Dendritic cell treated with granulocyte-macrophage colony-stimulating factor and Interleukin-4, amounts not matched to agents 40 ng/mL and 50 ng/mL, for 4 days (primary cell): ENCODE measurements around the gene GNAS.
"Not testable (repeated sequence)": the region's sequence is repeated elsewhere in the genome, so short reads cannot be mapped to it uniquely, and the experiment has no call there.

Experiments
- H3K27ac Mint-ChIP-seq: one replicate; pipeline ENCODE4 v1.8.0; 2022; ENCODE audit warnings: mild to moderate bottlenecking, mixed read lengths
- H3K27me3 Mint-ChIP-seq: one replicate; pipeline ENCODE4 v1.8.0; 2022; ENCODE audit warnings: mild to moderate bottlenecking, mixed read lengths
- H3K36me3 Mint-ChIP-seq: one replicate; pipeline ENCODE4 v1.8.0; 2022; ENCODE audit warnings: low read depth, mixed read lengths
- H3K4me1 Mint-ChIP-seq: one replicate; pipeline ENCODE4 v1.8.0; 2022; ENCODE audit warnings: low read depth, mixed read lengths
- H3K4me3 Mint-ChIP-seq: one replicate; pipeline ENCODE4 v1.8.0; 2022; ENCODE audit warnings: mild to moderate bottlenecking, moderate library complexity, mixed read lengths
- H3K9me3 Mint-ChIP-seq: one replicate; pipeline ENCODE4 v1.8.0; 2022; ENCODE audit warnings: mixed read lengths
- intact Hi-C: fragments of 100-400 bp; cut with micrococcal nuclease; formaldehyde crosslinking; loops from one replicate; pipeline ENCODE4 v1.15.0; 2022

GNAS gene

DNA sequence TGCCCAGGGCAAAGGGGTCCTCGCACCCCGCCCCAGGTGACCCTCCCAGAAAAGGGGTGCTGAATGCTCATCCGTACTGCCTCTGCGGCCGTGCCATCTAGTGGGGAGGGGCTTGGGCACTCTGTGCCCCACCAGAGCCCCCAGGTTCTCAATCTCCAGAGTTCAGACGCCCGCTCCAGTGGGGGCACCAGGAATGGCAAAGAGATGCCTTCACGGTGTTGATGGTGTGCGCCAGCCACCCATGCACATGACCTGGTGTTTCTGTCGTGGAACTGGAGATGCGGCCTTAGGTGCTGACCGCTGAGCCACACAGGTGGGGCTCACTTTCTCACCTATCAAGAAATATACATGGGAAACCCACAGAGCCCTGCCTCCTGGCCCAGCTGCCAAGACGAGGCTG is 32.6 kb upstream of the GNAS start:
- no peak overlapping the region for H3K4me3 Mint-ChIP-seq

DNA sequence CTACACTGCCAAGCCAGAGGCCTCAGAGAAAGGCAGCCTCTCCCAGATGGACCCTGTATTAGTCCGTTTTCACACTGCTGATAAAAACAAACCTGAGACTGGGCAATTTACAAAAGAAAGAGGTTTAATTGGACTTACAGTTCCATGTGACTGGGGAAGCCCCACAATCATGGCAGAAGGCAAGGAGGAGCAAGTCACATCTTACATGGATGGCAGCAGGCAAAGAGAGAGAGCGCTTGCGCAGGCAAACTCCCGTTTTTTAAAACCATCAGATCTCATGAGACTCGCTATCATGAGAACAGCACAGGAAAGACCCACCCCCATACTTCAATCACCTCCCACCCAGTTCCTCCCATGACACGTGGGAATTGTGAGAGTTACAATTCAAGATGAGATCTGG is 32.0 kb upstream of the GNAS start:
- H3K27me3 Mint-ChIP-seq, H3K4me1 Mint-ChIP-seq, H3K4me3 Mint-ChIP-seq, intact Hi-C loops, H3K27ac Mint-ChIP-seq, H3K9me3 Mint-ChIP-seq, H3K36me3 Mint-ChIP-seq: not testable (repeated sequence)

More for the DNA sequence above, 32.6 kb upstream of the GNAS start:
- no peak overlapping the region for H3K27ac Mint-ChIP-seq
- intact Hi-C loops = no loop called here
- H3K36me3 Mint-ChIP-seq = no peaks in the 10 kb centered on the region
- H3K9me3 Mint-ChIP-seq = no peaks in the 10 kb centered on the region
- H3K4me1 Mint-ChIP-seq = no peaks in the 10 kb centered on the region
- H3K27me3 Mint-ChIP-seq = peaks cover 2% of the 10 kb centered on the region

GRCh38 chr20:58822149-58822548 is 30.4 kb upstream of the GNAS start:
- Mint-ChIP-seq H3K9me3 (no peaks in the 10 kb centered on the region), H3K4me1 (no peaks in the 10 kb centered on the region), H3K27ac (no peak overlapping the region), H3K4me3 (no peak overlapping the region), H3K27me3 (no peaks in the 10 kb centered on the region), H3K36me3 (no peaks in the 10 kb centered on the region)
- intact Hi-C loops = no loop called here

DNA sequence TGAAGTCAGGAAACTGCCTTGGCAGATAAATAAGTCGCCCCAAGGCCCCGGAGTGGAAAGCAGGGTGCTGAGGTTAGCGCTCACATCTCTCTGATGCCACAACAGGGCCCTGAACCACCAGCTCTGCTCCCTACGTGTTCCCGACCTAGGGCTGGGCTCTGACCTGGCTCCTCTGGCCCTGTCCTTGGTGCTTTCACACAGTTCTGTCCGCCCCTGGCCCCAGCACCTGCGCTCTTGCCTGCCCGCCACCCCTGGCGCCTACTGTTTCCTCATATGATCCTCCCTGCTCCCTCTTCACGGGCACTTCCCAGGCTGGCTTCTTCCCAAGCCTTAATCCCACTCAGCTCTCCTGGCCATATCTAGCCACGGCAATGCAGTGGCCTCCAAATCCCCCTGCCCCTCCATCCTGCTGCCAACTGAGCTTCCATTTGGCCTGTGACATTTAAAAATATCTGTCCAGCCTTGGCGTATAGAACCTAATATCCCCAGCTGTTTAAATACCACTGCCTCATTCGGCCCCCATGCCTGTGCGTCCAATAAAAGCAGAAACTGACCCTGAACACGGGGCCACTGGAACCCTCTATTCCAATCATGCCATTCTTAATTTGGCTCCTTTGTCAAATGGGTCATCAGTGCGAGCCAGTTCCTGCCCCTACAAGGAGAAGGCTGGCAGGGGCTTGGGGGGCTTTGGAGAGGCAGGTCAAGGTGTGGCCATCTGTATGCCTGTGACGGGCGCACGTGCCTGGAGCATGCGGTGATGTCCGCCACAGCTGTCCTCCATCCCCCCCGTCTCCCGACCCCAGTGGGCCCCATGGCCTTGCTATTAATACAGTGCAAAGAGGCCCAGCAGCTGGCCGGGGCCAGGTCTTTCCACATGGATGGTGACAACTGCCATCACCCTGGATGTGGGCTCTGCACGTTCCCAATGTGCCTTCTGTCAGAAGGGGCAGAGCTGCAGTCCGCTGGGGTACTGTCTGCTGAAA is 29.5 kb upstream of the GNAS start:
- H3K36me3 Mint-ChIP-seq = no peaks in the 10 kb centered on the region
- H3K27me3 Mint-ChIP-seq = peaks cover 1% of the 10 kb centered on the region
- no peaks in the 10 kb centered on the region for H3K4me1 Mint-ChIP-seq
- no peak overlapping the region for H3K4me3 Mint-ChIP-seq
- H3K9me3 Mint-ChIP-seq = no peaks in the 10 kb centered on the region
- H3K27ac Mint-ChIP-seq = no peak overlapping the region
- intact Hi-C loops = no loop called here

GRCh38 chr20:58824843-58825242 is 27.7 kb upstream of the GNAS start:
- intact Hi-C loops = no loop called here
- Mint-ChIP-seq H3K27me3 (peaks cover 8% of the 10 kb centered on the region), H3K4me1 (no peaks in the 10 kb centered on the region), H3K36me3 (no peaks in the 10 kb centered on the region), H3K9me3 (no peaks in the 10 kb centered on the region), H3K27ac (no peak overlapping the region), H3K4me3 (no peak overlapping the region)

DNA sequence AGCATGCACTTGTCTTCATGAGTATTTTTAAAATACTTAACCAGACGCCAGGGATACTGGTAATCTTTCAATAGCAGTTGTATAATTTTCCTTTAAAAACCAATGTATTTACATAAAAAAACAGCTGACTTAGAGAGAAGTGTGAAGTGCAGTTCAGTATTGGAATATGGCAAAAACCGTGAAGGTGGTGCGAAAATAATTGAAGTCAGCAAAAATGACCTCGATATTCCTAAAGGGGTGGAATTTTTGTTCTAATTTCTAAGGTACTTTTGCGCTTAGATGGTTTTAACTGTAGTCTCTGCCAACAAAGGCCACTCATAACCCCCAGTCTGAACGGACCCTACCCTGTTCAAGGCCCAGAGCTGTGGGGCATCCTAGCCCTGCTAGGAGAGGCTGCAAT is 27.1 kb upstream of the GNAS start:
- Mint-ChIP-seq H3K9me3 (peaks cover 3% of the 10 kb centered on the region), H3K27me3 (peaks cover 8% of the 10 kb centered on the region), H3K4me3 (no peak overlapping the region), H3K4me1 (no peaks in the 10 kb centered on the region), H3K27ac (no peak overlapping the region), H3K36me3 (no peaks in the 10 kb centered on the region)
- intact Hi-C loops = no loop called here

- H3K9me3 Mint-ChIP-seq = peaks cover 9% of the 10 kb centered on the region
- intact Hi-C loops = no loop called here
- no peak overlapping the region for H3K4me3 Mint-ChIP-seq
- H3K27me3 Mint-ChIP-seq = peaks cover 14% of the 10 kb centered on the region
- no peak overlapping the region for H3K27ac Mint-ChIP-seq
- no peaks in the 10 kb centered on the region for H3K4me1 Mint-ChIP-seq
- H3K36me3 Mint-ChIP-seq = no peaks in the 10 kb centered on the region
These were observed 26.2 kb upstream of the GNAS start for GRCh38 chr20:58826271-58826670.

DNA sequence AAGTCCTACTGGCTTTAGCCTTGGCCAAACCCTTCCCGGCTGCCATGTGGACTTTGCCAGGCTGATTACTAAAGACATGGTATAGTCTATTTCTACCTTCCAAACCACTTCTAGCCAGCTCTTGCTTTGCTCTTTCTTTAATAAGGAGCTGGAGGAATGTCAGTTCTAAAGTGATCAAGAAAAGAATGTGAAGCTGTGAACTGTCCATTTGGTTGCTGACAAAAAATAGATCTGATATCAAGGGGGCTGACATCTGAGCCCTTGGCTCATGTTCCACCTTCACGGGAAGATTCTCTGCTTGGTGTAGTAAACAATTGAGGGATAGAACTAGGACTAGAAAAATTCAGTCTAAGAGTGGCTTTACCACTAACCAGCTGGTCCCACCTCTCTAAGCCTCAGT is 24.4 kb upstream of the GNAS start:
- H3K36me3 Mint-ChIP-seq = no peaks in the 10 kb centered on the region
- intact Hi-C loops = no loop called here
- no peak overlapping the region for H3K27ac Mint-ChIP-seq
- no peaks in the 10 kb centered on the region for H3K4me1 Mint-ChIP-seq
- H3K27me3 Mint-ChIP-seq = peaks cover 22% of the 10 kb centered on the region
- no peak overlapping the region for H3K4me3 Mint-ChIP-seq
- H3K9me3 Mint-ChIP-seq = peaks cover 9% of the 10 kb centered on the region

- H3K27ac Mint-ChIP-seq, H3K4me1 Mint-ChIP-seq, H3K36me3 Mint-ChIP-seq, H3K4me3 Mint-ChIP-seq, intact Hi-C loops, H3K9me3 Mint-ChIP-seq: not testable (repeated sequence)
- peaks cover 26% of the 10 kb centered on the region for H3K27me3 Mint-ChIP-seq
These were observed 23.7 kb upstream of the GNAS start for GRCh38 chr20:58828804-58829203.

- Mint-ChIP-seq H3K27me3 (peaks cover 32% of the 10 kb centered on the region), H3K9me3 (peaks cover 9% of the 10 kb centered on the region), H3K4me1 (no peaks in the 10 kb centered on the region), H3K27ac (no peak overlapping the region), H3K36me3 (no peaks in the 10 kb centered on the region), H3K4me3 (no peak overlapping the region)
- intact Hi-C loops = no loop called here
These were observed 23.0 kb upstream of the GNAS start for GRCh38 chr20:58829531-58829941.

- Mint-ChIP-seq H3K4me3 (no peak overlapping the region), H3K36me3 (no peaks in the 10 kb centered on the region), H3K9me3 (peaks cover 9% of the 10 kb centered on the region), H3K27me3 (peaks cover 48% of the 10 kb centered on the region), H3K4me1 (no peaks in the 10 kb centered on the region), H3K27ac (no peak overlapping the region)
- intact Hi-C loops = no loop called here
These were observed 20.1 kb upstream of the GNAS start for GRCh38 chr20:58832457-58832856.

- H3K27ac Mint-ChIP-seq = no peak overlapping the region
- H3K36me3 Mint-ChIP-seq = no peaks in the 10 kb centered on the region
- H3K27me3 Mint-ChIP-seq = peaks cover 58% of the 10 kb centered on the region
- H3K9me3 Mint-ChIP-seq = peaks cover 9% of the 10 kb centered on the region
- no peak overlapping the region for H3K4me3 Mint-ChIP-seq
- H3K4me1 Mint-ChIP-seq = no peaks in the 10 kb centered on the region
- intact Hi-C loops = no loop called here
These were observed 18.6 kb upstream of the GNAS start for GRCh38 chr20:58833921-58834320.

DNA sequence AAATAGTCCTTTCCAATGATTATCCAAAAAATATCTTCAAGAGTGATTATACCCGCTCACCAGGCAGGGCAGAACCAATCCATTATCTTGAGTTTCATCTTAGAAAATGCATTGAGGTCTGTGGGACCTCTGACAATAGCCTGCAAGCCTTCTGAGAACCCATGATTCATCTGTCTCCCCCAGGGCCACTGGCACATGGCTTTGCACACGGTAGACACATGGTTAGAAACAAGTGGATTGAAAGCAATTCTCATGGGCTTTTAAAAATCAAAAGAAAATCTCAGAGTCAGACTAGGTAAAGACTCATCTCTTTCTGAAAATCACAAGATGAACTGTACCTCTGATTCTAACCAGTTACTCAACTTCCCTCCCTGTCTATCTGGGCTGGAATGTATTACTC is 17.3 kb upstream of the GNAS start:
- Mint-ChIP-seq H3K4me3 (no peak overlapping the region), H3K4me1 (peaks cover 7% of the 10 kb centered on the region), H3K36me3 (no peaks in the 10 kb centered on the region), H3K9me3 (peaks cover 12% of the 10 kb centered on the region), H3K27me3 (peaks cover 66% of the 10 kb centered on the region), H3K27ac (no peak overlapping the region)
- intact Hi-C loops = no loop called here

- H3K4me1 Mint-ChIP-seq = peaks cover 8% of the 10 kb centered on the region
- intact Hi-C loops = no loop called here
- H3K27ac Mint-ChIP-seq = no peak overlapping the region
- peaks cover 73% of the 10 kb centered on the region for H3K27me3 Mint-ChIP-seq
- H3K4me3 Mint-ChIP-seq = no peak overlapping the region
- H3K36me3 Mint-ChIP-seq = no peaks in the 10 kb centered on the region
- H3K9me3 Mint-ChIP-seq = peaks cover 8% of the 10 kb centered on the region
These were observed 15.8 kb upstream of the GNAS start for GRCh38 chr20:58836616-58837204.
